Stomach smooth muscle (tissue), 2 donors: Measurements from ENCODE around the gene ZDHHC13.

Experiments
- H3K27ac ChIP-seq: one replicate; pipeline ENCODE4 v1.7.0; 2013; ENCODE audit warnings: mild to moderate bottlenecking, low read length, inconsistent platforms
- H3K27me3 ChIP-seq, 2 donors: one replicate each; pipeline ENCODE4 v1.7.0; 2013; ENCODE audit warnings: low read length in 2 of 2; ENCODE audit not compliant: insufficient read depth in 2 of 2, control insufficient read depth in 1 of 2
- H3K36me3 ChIP-seq, 2 donors: one replicate each; pipeline ENCODE4 v1.7.0; 2013; ENCODE audit warnings: low read length in 2 of 2; ENCODE audit not compliant: control insufficient read depth in 2 of 2, insufficient read depth in 2 of 2
- H3K4me1 ChIP-seq: one replicate; pipeline ENCODE4 v1.7.0; 2013; ENCODE audit warnings: low read length; ENCODE audit not compliant: control insufficient read depth, insufficient read depth
- H3K4me3 ChIP-seq, 2 donors: one replicate each; pipeline ENCODE4 v1.7.0; 2013; ENCODE audit warnings: low read length in 2 of 2
- H3K9ac ChIP-seq, 2 donors: one replicate each; pipeline ENCODE4 v1.7.0; 2013; ENCODE audit warnings: low read length in 2 of 2, mild to moderate bottlenecking in 1 of 2
- H3K9me3 ChIP-seq, 2 donors: one replicate each; pipeline ENCODE4 v1.7.0; 2013; ENCODE audit warnings: low read length in 2 of 2; ENCODE audit not compliant: control insufficient read depth in 2 of 2
- donor health status: healthy.
- donor health status: Pancreatic carcinoma.

The ZDHHC13 gene

DNA sequence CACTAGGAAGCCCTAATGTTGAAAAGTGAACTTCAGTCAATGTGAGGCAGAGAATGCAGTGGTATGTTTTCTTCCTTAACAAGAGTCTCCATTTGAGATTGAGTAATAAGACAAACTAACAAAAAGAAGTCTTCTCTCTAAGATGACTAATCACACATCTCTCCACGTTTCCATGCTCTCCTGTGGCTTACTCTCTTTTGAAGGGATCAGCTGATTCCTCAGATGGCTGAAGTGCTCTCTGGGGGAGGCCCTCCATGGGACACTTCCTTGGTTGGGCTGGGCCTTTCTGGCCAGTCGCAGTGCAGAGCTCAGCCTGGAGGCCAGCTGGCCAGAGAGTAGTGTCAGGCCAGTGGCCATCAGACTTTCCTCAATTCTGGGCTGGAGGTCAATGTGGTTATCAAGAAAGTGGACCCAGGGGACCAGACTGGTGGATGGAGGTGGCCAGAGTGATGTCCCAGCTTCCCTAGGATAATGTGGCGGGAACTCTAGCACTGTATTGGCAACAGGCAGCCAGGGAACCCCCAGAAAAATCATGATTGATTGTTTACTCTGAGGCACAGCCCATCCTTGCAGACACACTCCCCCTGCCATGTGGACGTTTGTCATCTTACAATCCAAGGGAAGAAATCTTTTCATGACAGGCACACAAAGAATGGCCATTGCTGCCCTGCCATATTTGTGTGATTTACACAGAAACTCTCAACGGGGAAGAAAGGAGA is 70.3 kb downstream of the ZDHHC13 start:
- H3K9me3 ChIP-seq = no peaks in the 10 kb centered on the region
- H3K4me1 ChIP-seq = no peaks in the 10 kb centered on the region
- no peak overlapping the region for H3K9ac ChIP-seq
- no peaks in the 10 kb centered on the region for H3K27me3 ChIP-seq
- no peak overlapping the region for H3K4me3 ChIP-seq
- H3K36me3 ChIP-seq = no peaks in the 10 kb centered on the region
- no peak overlapping the region for H3K27ac ChIP-seq

DNA sequence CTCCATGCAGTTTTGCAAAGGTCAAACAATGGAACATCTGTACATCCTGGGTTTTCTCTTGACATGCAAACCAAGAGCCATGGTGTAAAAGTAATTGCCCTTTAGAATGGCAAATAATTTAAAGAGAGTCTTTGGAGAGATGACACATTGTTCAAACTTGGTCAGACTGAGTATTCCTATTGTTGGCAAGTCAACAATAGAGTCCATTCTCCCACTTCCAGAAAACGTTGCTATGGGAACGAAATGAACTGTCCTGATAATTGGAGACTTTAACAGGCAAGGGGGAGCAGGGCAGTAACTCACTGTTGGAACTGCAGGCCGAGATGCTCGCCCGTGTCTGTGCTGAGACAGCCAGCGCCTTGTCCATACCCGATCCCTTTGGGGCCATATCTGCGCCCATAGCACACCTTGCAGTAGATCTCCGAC is 70.9 kb downstream of the ZDHHC13 start:
- Histone ChIP-seq H3K27ac (no peak overlapping the region), H3K36me3 (no peaks in the 10 kb centered on the region), H3K9ac (no peak overlapping the region), H3K4me1 (no peaks in the 10 kb centered on the region), H3K27me3 (no peaks in the 10 kb centered on the region), H3K4me3 (no peak overlapping the region), H3K9me3 (no peaks in the 10 kb centered on the region)

DNA sequence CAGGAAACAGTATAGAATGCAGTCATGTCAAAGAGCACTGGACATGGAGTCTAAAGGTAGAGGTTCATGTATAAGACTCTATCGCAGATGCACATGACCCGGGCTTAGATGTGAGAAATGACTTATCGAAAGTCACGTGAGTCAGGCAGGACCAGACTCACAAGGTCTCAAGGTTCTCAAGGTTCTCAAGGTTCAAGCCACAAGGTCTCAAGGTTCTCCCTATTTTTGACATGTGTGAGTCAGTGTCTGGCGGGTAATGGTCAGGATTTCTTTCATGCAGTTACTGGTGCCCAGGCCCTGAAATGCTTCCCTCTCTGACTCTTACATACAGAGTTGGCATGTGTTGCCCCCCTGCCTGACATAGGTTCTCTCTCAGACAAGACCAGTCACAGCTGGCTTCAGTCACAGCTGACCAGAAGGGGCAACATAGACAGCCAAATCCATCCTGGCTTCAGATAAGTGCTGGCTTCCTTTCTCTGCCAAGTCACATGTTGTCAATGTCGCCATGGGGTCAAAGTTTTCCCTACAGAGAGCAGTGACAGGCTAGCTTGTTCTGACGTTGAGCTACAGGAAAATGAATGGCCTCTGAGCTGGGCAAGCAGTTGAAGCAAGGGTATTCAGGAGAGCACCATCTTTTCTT is 74.7 kb downstream of the ZDHHC13 start:
- no peaks in the 10 kb centered on the region for H3K9me3 ChIP-seq

DNA sequence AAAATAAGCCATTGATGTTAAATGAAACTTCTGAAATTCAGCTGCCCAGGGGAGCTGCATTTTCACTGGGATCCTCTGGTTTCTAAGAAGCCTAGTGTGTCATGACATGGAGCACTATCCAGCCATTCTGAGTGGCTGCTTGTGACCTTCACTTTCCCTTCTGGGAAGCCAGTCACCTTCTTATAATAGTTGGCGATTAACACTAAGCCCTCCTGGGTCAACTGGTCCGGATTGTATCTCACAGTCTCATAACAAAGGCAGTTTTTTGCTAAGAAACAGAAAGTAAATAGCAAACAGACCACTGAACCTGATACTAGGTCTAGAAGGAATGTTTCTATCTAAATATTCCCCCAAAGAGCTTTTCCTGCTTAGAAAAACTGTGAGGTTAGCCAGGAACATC is 76.9 kb downstream of the ZDHHC13 start:
- Histone ChIP-seq H3K27ac (no peak overlapping the region), H3K9ac (no peak overlapping the region), H3K4me3 (no peak overlapping the region), H3K4me1 (no peaks in the 10 kb centered on the region), H3K27me3 (no peaks in the 10 kb centered on the region), H3K36me3 (no peaks in the 10 kb centered on the region), H3K9me3 (no peaks in the 10 kb centered on the region)

More for the DNA sequence above, 74.7 kb downstream of the ZDHHC13 start:
- H3K4me1 ChIP-seq = no peaks in the 10 kb centered on the region
- no peak overlapping the region for H3K4me3 ChIP-seq
- no peaks in the 10 kb centered on the region for H3K27me3 ChIP-seq
- H3K27ac ChIP-seq = no peak overlapping the region
- H3K9ac ChIP-seq = no peak overlapping the region
- H3K36me3 ChIP-seq = no peaks in the 10 kb centered on the region

- no peaks in the 10 kb centered on the region for H3K36me3 ChIP-seq
- H3K4me3 ChIP-seq = no peak overlapping the region
- no peaks in the 10 kb centered on the region for H3K9me3 ChIP-seq
- no peaks in the 10 kb centered on the region for H3K4me1 ChIP-seq
- peaks cover 0 to 2% of the 10 kb centered on the region in 2 donors for H3K27me3 ChIP-seq
- no peak overlapping the region for H3K9ac ChIP-seq
- no peak overlapping the region for H3K27ac ChIP-seq
These were observed 77.8 kb downstream of the ZDHHC13 start for GRCh38 chr11:19194620-19195308.

DNA sequence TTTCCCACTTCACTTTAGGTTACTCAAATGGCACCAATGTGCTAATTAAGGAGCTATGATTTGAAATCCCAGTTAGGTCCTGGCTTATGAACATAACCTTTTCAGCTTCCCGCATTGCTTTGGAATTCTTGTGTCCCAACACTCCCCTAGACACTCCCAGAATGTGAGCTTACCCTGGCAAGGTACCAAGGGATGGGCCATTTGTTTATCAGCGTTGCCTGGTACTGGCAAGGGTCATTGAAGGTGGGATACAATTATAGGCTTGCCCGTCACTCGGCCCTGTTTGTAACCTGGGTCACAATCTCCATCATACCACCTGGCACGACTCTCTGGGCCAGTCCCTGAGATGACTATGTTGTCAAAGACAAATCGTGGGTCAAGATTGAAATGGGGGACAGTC is 79.5 kb downstream of the ZDHHC13 start:
- peaks cover 0 to 3% of the 10 kb centered on the region in 2 donors for H3K9me3 ChIP-seq
- H3K4me1 ChIP-seq = no peaks in the 10 kb centered on the region
- H3K36me3 ChIP-seq = no peaks in the 10 kb centered on the region
- H3K27me3 ChIP-seq = peaks cover 0 to 2% of the 10 kb centered on the region in 2 donors
- no peak overlapping the region for H3K4me3 ChIP-seq
- H3K27ac ChIP-seq = no peak overlapping the region
- H3K9ac ChIP-seq = no peak overlapping the region

DNA sequence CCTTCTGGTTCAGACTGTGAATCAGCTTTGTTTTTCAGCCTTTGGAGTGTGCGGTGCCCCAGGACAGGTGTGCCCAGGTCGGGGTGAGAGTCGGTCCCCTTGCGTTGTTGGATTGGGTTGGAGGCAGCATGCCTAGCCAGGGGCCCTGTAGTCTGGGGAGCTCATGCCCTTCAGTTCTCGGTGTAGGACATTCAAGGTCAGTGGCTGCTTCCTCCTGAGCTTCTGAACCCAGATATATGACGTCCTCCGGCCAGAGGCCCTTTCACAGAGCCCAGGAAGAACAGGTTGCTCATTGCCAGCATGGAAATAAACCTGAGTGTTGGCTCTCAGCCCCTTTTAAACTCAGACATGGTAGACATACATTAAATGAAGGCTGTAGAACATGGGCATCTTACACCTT is 82.1 kb downstream of the ZDHHC13 start:
- peaks cover 2 to 3% of the 10 kb centered on the region in 2 donors for H3K9me3 ChIP-seq
- no peak overlapping the region for H3K27ac ChIP-seq
- no peaks in the 10 kb centered on the region for H3K36me3 ChIP-seq
- peaks cover 0 to 2% of the 10 kb centered on the region in 2 donors for H3K27me3 ChIP-seq
- no peaks in the 10 kb centered on the region for H3K4me1 ChIP-seq
- no peak overlapping the region for H3K9ac ChIP-seq
- no peak overlapping the region for H3K4me3 ChIP-seq

- H3K9ac ChIP-seq = no peak overlapping the region
- H3K27me3 ChIP-seq = peaks cover 0 to 2% of the 10 kb centered on the region in 2 donors
- H3K36me3 ChIP-seq = no peaks in the 10 kb centered on the region
- H3K9me3 ChIP-seq = peaks cover 2 to 3% of the 10 kb centered on the region in 2 donors
- H3K27ac ChIP-seq = no peak overlapping the region
- no peak overlapping the region for H3K4me3 ChIP-seq
- H3K4me1 ChIP-seq = no peaks in the 10 kb centered on the region
These were observed 82.8 kb downstream of the ZDHHC13 start for GRCh38 chr11:19199771-19200170.

GRCh38 chr11:19200410-19201201 is 83.6 kb downstream of the ZDHHC13 start:
- no peak overlapping the region for H3K27ac ChIP-seq
- H3K4me1 ChIP-seq = no peaks in the 10 kb centered on the region
- no peaks in the 10 kb centered on the region for H3K36me3 ChIP-seq
- peaks cover 0 to 2% of the 10 kb centered on the region in 2 donors for H3K27me3 ChIP-seq
- peaks cover 2 to 3% of the 10 kb centered on the region in 2 donors for H3K9me3 ChIP-seq
- no peak overlapping the region for H3K4me3 ChIP-seq
- H3K9ac ChIP-seq = no peak overlapping the region

- Histone ChIP-seq H3K27me3 (peaks cover 0 to 2% of the 10 kb centered on the region in 2 donors), H3K4me1 (no peaks in the 10 kb centered on the region), H3K9me3 (peaks cover 2 to 3% of the 10 kb centered on the region in 2 donors), H3K9ac (no peak within 1 kb of the TSS), H3K36me3 (no peaks in the 10 kb centered on the region), H3K27ac (no peak within 1 kb of the TSS), H3K4me3 (no peak within 1 kb of the TSS)
These were observed 85.0 kb downstream of the ZDHHC13 start, which contains the start of gene CSRP3 for GRCh38 chr11:19201737-19202605. Gene CSRP3, minus strand, starts transcription at chr11:19201983. Its CDS starts 9,535 bp downstream, at chr11:19192448.
